IMR-90 (cell line): ENCODE measurements around the gene PAX2. TPM values are rescaled to one million over a fixed set of nuclear protein-coding genes. Genes with fewer than 3 reads are reported as not detected.

Experiments
- ATAC-seq: fragments of 200-7000 bp; cut with Tn5 transposase; 2 replicates; pipeline ENCODE4 v1.9.1; 2020; ENCODE audit warnings: low read depth, mild to moderate bottlenecking, moderate library complexity
- BruUV-seq: library from RNA; stranded (reverse); fragments of 400-500 nt; replicated peaks from 2 replicates; lab custom pipeline; 2021; lab: Mats Ljungman, UMichigan
- CTCF ChIA-PET: fragments of 300-600 bp; formaldehyde crosslinking; extraction: SDS; loops from one replicate; lab custom pipeline; 2021; ENCODE audit warnings: antibody characterized with exemption; lab: Yijun Ruan, JAX
- POLR2A ChIA-PET: fragments of 300-600 bp; sonication (Branson Sonifier 250); formaldehyde crosslinking; loops from one replicate; lab custom pipeline; 2022; ENCODE audit warnings: antibody characterized with exemption; ENCODE audit not compliant: unreplicated experiment; lab: Charles Lee
- DNase-seq: peaks from one replicate; pipeline ENCODE4 v3.0.0; 2013
- H2AFZ ChIP-seq: replicated peaks from 2 replicates; pipeline ENCODE3; 2013; ENCODE audit warnings: low read length, mild to moderate bottlenecking; ENCODE audit not compliant: poor library complexity
- H2AK5ac ChIP-seq: 2 replicates; pipeline ENCODE4 v1.6.1; 2013; ENCODE audit warnings: low read depth, low read length, inconsistent platforms
- H2AK9ac ChIP-seq: replicated peaks from 2 replicates; pipeline ENCODE3; 2013; ENCODE audit warnings: mild to moderate bottlenecking, low read depth, low read length, moderate library complexity; ENCODE audit not compliant: poor library complexity
- H2BK120ac ChIP-seq: 2 replicates; pipeline ENCODE4 v1.6.1; 2013; ENCODE audit warnings: low read depth, low read length, inconsistent platforms
- H2BK15ac ChIP-seq: 3 replicates; pipeline ENCODE4 v1.6.1; 2013; ENCODE audit warnings: low read depth, low read length, inconsistent platforms
- H2BK20ac ChIP-seq: 2 replicates; pipeline ENCODE4 v1.6.1; 2013; ENCODE audit warnings: low read depth, mild to moderate bottlenecking, inconsistent platforms, low read length, moderate library complexity
- H2BK5ac ChIP-seq: 2 replicates; pipeline ENCODE4 v1.6.1; 2013; ENCODE audit warnings: mild to moderate bottlenecking, low read depth, low read length, inconsistent platforms; ENCODE audit not compliant: poor library complexity, severe bottlenecking
- H3K14ac ChIP-seq: replicated peaks from 2 replicates; pipeline ENCODE4 v1.6.1; 2013; ENCODE audit warnings: low read depth, low read length, inconsistent platforms
- H3K18ac ChIP-seq: 2 replicates; pipeline ENCODE4 v1.6.1; 2013; ENCODE audit warnings: low read depth, low read length, control low read depth
- H3K23ac ChIP-seq: 2 replicates; pipeline ENCODE4 v1.6.1; 2013; ENCODE audit warnings: low read depth, low read length, inconsistent platforms
- H3K27ac ChIP-seq: 2 replicates; pipeline ENCODE4 v1.5.1; 2013; ENCODE audit warnings: mild to moderate bottlenecking, control low read depth, low read length; ENCODE audit not compliant: insufficient read depth
- H3K27me3 ChIP-seq: 2 replicates; pipeline ENCODE4 v1.6.1; 2013; ENCODE audit warnings: low read length; ENCODE audit not compliant: control insufficient read depth, insufficient read depth
- H3K36me3 ChIP-seq: 2 replicates; pipeline ENCODE4 v1.6.1; 2013; ENCODE audit warnings: low read length, mixed read lengths; ENCODE audit not compliant: control insufficient read depth, insufficient read depth
- H3K4ac ChIP-seq: 2 replicates; pipeline ENCODE4 v1.6.1; 2013; ENCODE audit warnings: low read depth, low read length, inconsistent platforms
- H3K4me1 ChIP-seq: 2 replicates; pipeline ENCODE4 v1.6.1; 2013; ENCODE audit warnings: low read length, mixed read lengths; ENCODE audit not compliant: control insufficient read depth, insufficient read depth
- H3K4me2 ChIP-seq: 2 replicates; pipeline ENCODE4 v1.6.1; 2013; ENCODE audit warnings: low read depth, mild to moderate bottlenecking, control low read depth, low read length, moderate library complexity
- H3K4me3 ChIP-seq: 2 replicates; pipeline ENCODE4 v1.5.1; 2013; ENCODE audit warnings: low read depth, mild to moderate bottlenecking, control low read depth, low read length, moderate library complexity; ENCODE audit not compliant: insufficient read depth
- H3K56ac ChIP-seq: 2 replicates; pipeline ENCODE4 v1.6.1; 2013; ENCODE audit warnings: low read length, inconsistent platforms; ENCODE audit not compliant: insufficient read depth; ENCODE audit errors: extremely low read depth
- H3K79me1 ChIP-seq, 2 experiments: 2 replicates each; pipeline ENCODE4 v1.6.1; 2013; ENCODE audit warnings: low read length in 2 of 2, inconsistent platforms in 1 of 2, low read depth in 1 of 2
- H3K9ac ChIP-seq: 2 replicates; pipeline ENCODE4 v1.6.1; 2013; ENCODE audit warnings: low read depth, low read length, control low read depth
- H3K9me1 ChIP-seq: 2 replicates; pipeline ENCODE4 v1.6.1; 2013; ENCODE audit warnings: low read length, inconsistent platforms; ENCODE audit not compliant: insufficient read depth
- H3K9me3 ChIP-seq: 2 replicates; pipeline ENCODE4 v1.6.1; 2013; ENCODE audit warnings: low read length; ENCODE audit not compliant: control insufficient read depth, insufficient read depth
- H4K20me1 ChIP-seq: 2 replicates; pipeline ENCODE4 v1.6.1; 2013; ENCODE audit warnings: low read length, inconsistent platforms; ENCODE audit not compliant: insufficient read depth
- H4K5ac ChIP-seq: 2 replicates; pipeline ENCODE4 v1.6.1; 2013; ENCODE audit warnings: mild to moderate bottlenecking, low read depth, low read length, control low read depth
- H4K8ac ChIP-seq, 2 experiments: 2 replicates each; pipeline ENCODE4 v1.6.1; 2013; ENCODE audit warnings: low read depth in 2 of 2, low read length in 2 of 2, control low read depth in 1 of 2, inconsistent platforms in 1 of 2
- H4K91ac ChIP-seq: 2 replicates; pipeline ENCODE4 v1.6.1; 2013; ENCODE audit warnings: low read depth, low read length, inconsistent platforms; ENCODE audit not compliant: insufficient read depth
- BHLHE40 ChIP-seq: fragments of 150-350 bp; IDR thresholded peaks from 2 replicates; pipeline ENCODE4 v1.6.1; 2016; ENCODE audit warnings: mild to moderate bottlenecking, low read depth, low read length
- CEBPB ChIP-seq: IDR thresholded peaks from 2 replicates; pipeline ENCODE4 v1.6.1; 2012; ENCODE audit warnings: low read depth, low read length, improper control_type of control experiment
- FOS ChIP-seq: fragments of 150-350 bp; IDR thresholded peaks from 2 replicates; pipeline ENCODE4 v1.6.1; 2016; ENCODE audit warnings: low read depth, low read length
- MAFK ChIP-seq: IDR thresholded peaks from 2 replicates; pipeline ENCODE4 v1.6.1; 2012; ENCODE audit warnings: low read depth, low read length, improper control_type of control experiment
- MAZ ChIP-seq: IDR thresholded peaks from 2 replicates; pipeline ENCODE4 v1.6.1; 2012; ENCODE audit warnings: low read depth, mild to moderate bottlenecking, low read length, improper control_type of control experiment, moderate library complexity, borderline replicate concordance
- MXI1 ChIP-seq: IDR thresholded peaks from 2 replicates; pipeline ENCODE4 v1.6.1; 2012; ENCODE audit warnings: low read depth, mild to moderate bottlenecking, low read length, moderate library complexity, borderline replicate concordance
- POLR2A ChIP-seq: IDR thresholded peaks from 2 replicates; pipeline ENCODE4 v1.6.1; 2012; ENCODE audit warnings: mild to moderate bottlenecking, low read depth, low read length
- RAD21 ChIP-seq: IDR thresholded peaks from 2 replicates; pipeline ENCODE4 v1.6.1; 2012; ENCODE audit warnings: low read length, improper control_type of control experiment
- RCOR1 ChIP-seq: IDR thresholded peaks from 2 replicates; pipeline ENCODE4 v1.6.1; 2012; ENCODE audit warnings: mild to moderate bottlenecking, low read length, improper control_type of control experiment; ENCODE audit not compliant: insufficient replicate concordance
- RFX5 ChIP-seq: IDR thresholded peaks from 2 replicates; pipeline ENCODE4 v1.8.0; 2012; ENCODE audit warnings: low read depth, mild to moderate bottlenecking, low read length, moderate library complexity
- SMC3 ChIP-seq: fragments of 150-350 bp; IDR thresholded peaks from 2 replicates; pipeline ENCODE4 v1.6.1; 2016; ENCODE audit warnings: low read depth, mild to moderate bottlenecking, antibody characterized with exemption, low read length, moderate library complexity
- WGBS, 2 experiments: methylation state at CpG; one replicate each; pipeline versions ENCODE4 v1.1.5 to v1.1.7; 2013; ENCODE audit warnings: missing lambda C conversion rate in 2 of 2; ENCODE audit not compliant: insufficient read length in 1 of 2; ENCODE audit errors: extremely low coverage in 2 of 2; 5-methylcytosine and 5-hydroxymethylcytosine counted together
- dilution Hi-C: fragments of 300-500 bp; cut with HindIII; formaldehyde crosslinking; loops from one replicate; pipeline ENCODE4 v1.14.3; 2018; ENCODE audit warnings: low sequenced_read_pairs; ENCODE audit not compliant: unreplicated experiment
- in situ Hi-C: fragments of 300-500 bp; cut with MboI; formaldehyde crosslinking; loops from 3 replicates; pipeline ENCODE4 v1.14.3; 2019; ENCODE audit warnings: low sequenced_read_pairs, inconsistent platforms, mixed read lengths
- intact Hi-C: fragments of 100-400 bp; cut with micrococcal nuclease; formaldehyde crosslinking; loops from 2 replicates; pipeline ENCODE4 v1.10.0; 2022
- polyA plus RNA-seq, 3 experiments: library from polyadenylated mRNA; depleted of rRNA; stranded (reverse); fragments of >200 nt; gene quantifications; 2 replicates each; pipeline ENCODE4 v1.2.3, GENCODE V29; 2012; ENCODE audit warnings: low replicate concordance in 1 of 3
- total RNA-seq: library from RNA; depleted of rRNA; stranded (reverse); fragments of >200 nt; gene quantifications from 2 replicates; pipeline ENCODE4 v1.2.3, GENCODE V29; 2012
- TF ChIP-seq, protein P1 (sequence below): fragments of 150-350 bp; IDR thresholded peaks from 2 replicates; pipeline ENCODE4 v1.6.1; 2017; ENCODE audit warnings: mild to moderate bottlenecking, antibody characterized with exemption, low read length, low read depth
- TF ChIP-seq, protein P2 (sequence below): conservative IDR thresholded peaks from 2 replicates; pipeline ENCODE4 v1.5.1; 2012; ENCODE audit warnings: mild to moderate bottlenecking, low read depth, low read length, improper control_type of control experiment
- TF ChIP-seq, protein P3 (sequence below): fragments of 150-350 bp; IDR thresholded peaks from 2 replicates; pipeline ENCODE4 v1.6.1; 2016; ENCODE audit warnings: low read depth, mild to moderate bottlenecking, low read length, moderate library complexity, borderline replicate concordance

The PAX2 gene
- total and polyA plus RNA-seq, 2 of the 4 experiments (the other 2 are of a cell fraction), result not detected

DNA sequence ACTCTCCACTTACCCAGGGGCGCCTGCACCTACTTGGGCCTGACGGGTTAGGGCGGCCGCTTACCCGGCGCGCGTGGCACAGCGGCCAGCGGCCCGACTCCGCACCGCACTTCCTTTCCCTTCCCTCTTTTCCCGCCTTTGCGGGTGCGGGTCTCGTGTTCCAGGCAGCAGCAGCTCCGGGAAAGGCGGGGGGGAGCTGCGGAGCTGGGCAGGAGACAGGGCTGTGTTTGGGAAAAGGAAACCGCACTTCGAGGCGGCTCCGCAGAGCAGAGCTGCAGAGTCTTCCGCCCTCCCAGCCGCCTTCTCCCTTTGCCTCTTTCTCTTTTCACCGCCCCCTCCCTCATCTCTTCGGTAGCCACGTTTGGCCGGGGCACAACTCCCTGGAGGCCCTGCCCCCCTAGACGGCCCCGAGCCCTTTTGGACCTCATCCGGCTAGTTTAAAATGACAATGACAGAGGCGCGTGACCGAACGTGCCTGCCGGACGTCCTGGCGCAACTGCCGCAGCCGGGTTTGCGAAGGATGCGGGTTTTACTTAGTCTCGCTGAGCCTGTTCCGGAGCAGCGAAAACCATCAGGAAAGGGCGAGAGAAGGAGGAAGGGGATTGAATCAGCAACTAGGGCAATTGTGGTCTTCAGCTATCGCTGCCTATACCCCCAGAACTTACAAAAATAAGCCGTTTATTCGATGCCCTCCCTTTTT lies 7.9 kb upstream of the PAX2 start:
- in situ Hi-C loops (no loop called here), dilution Hi-C loops (no loop called here), intact Hi-C loops (no loop called here)
- no peak overlapping the region for H3K27ac ChIP-seq
- H2AK9ac ChIP-seq, result no peak overlapping the region
- ATAC-seq (no peak; the same call in 1 of the 2 replicates), DNase-seq (no peak)
- H3K4ac ChIP-seq, result no peak overlapping the region
- no peak overlapping the region for H2BK5ac ChIP-seq
- no peak overlapping the region for H3K14ac ChIP-seq
- BruUV-seq, result no TSS peak
- H4K5ac ChIP-seq, result no peak overlapping the region
- no peaks in the 10 kb centered on the region for H3K4me1 ChIP-seq
- no peaks in the 10 kb centered on the region for H3K79me1 ChIP-seq
- H3K23ac ChIP-seq, result no peak overlapping the region
- POLR2A ChIA-PET, result no interaction called here
- H2AFZ ChIP-seq, result peak overlapping the region; percentile 9
- no peak overlapping the region for H3K56ac ChIP-seq
- TF ChIP-seq POLR2A, result no peak
- TF ChIP-seq RAD21, result no peak
- no peak for TF ChIP-seq FOS
- TF ChIP-seq CEBPB, result no peak
- TF ChIP-seq, protein P1, sequence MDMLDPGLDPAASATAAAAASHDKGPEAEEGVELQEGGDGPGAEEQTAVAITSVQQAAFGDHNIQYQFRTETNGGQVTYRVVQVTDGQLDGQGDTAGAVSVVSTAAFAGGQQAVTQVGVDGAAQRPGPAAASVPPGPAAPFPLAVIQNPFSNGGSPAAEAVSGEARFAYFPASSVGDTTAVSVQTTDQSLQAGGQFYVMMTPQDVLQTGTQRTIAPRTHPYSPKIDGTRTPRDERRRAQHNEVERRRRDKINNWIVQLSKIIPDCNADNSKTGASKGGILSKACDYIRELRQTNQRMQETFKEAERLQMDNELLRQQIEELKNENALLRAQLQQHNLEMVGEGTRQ, result no peak
- TF ChIP-seq BHLHE40, result no peak
- TF ChIP-seq, protein P2, sequence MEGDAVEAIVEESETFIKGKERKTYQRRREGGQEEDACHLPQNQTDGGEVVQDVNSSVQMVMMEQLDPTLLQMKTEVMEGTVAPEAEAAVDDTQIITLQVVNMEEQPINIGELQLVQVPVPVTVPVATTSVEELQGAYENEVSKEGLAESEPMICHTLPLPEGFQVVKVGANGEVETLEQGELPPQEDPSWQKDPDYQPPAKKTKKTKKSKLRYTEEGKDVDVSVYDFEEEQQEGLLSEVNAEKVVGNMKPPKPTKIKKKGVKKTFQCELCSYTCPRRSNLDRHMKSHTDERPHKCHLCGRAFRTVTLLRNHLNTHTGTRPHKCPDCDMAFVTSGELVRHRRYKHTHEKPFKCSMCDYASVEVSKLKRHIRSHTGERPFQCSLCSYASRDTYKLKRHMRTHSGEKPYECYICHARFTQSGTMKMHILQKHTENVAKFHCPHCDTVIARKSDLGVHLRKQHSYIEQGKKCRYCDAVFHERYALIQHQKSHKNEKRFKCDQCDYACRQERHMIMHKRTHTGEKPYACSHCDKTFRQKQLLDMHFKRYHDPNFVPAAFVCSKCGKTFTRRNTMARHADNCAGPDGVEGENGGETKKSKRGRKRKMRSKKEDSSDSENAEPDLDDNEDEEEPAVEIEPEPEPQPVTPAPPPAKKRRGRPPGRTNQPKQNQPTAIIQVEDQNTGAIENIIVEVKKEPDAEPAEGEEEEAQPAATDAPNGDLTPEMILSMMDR, result no peak
- TF ChIP-seq SMC3, result no peak
- TF ChIP-seq, protein P3, sequence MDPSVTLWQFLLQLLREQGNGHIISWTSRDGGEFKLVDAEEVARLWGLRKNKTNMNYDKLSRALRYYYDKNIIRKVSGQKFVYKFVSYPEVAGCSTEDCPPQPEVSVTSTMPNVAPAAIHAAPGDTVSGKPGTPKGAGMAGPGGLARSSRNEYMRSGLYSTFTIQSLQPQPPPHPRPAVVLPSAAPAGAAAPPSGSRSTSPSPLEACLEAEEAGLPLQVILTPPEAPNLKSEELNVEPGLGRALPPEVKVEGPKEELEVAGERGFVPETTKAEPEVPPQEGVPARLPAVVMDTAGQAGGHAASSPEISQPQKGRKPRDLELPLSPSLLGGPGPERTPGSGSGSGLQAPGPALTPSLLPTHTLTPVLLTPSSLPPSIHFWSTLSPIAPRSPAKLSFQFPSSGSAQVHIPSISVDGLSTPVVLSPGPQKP, result no peak
- TF ChIP-seq MXI1, result no peak
- no peak for TF ChIP-seq MAZ
- TF ChIP-seq RFX5, result no peak
- TF ChIP-seq RCOR1, result no peak
- no peak for TF ChIP-seq MAFK
- CTCF ChIA-PET, result no interaction called here
- no peak overlapping the region for H3K18ac ChIP-seq
- no peak overlapping the region for H2BK20ac ChIP-seq
- peaks cover 4% of the 10 kb centered on the region; the same call in 1 of the 2 replicates for H3K9me3 ChIP-seq
- 4% methylated on average over 20 of the region's 51 CpGs; no CpG with 5 or more reads in 1 of the 2 experiments for WGBS, 2 experiments
- H3K9ac ChIP-seq, result no peak overlapping the region
- peaks cover 97% of the 10 kb centered on the region for H3K27me3 ChIP-seq
- H2AK5ac ChIP-seq, result no peak overlapping the region
- H3K4me3 ChIP-seq, result no peak overlapping the region; the same call in 1 of the 2 replicates
- H2BK15ac ChIP-seq, result no peak overlapping the region
- no peak overlapping the region for H2BK120ac ChIP-seq
- no peaks in the 10 kb centered on the region for H3K9me1 ChIP-seq
- H4K20me1 ChIP-seq, result no peaks in the 10 kb centered on the region
- no peak overlapping the region for H4K91ac ChIP-seq
- H4K8ac ChIP-seq, result no peak overlapping the region
- no peaks in the 10 kb centered on the region for H3K36me3 ChIP-seq
- peak overlapping the region; percentile 13; the same call in 1 of the 2 replicates for H3K4me2 ChIP-seq
